Transverse colon (tissue), 4 donors: Measurements from ENCODE around the gene PCID2.

Source experiments
- POLR2A ChIP-seq: fragments of 450-650 bp; IDR thresholded peaks from one replicate; pipeline ENCODE4 v1.6.1; 2016; ENCODE audit warnings: antibody characterized with exemption, mild to moderate bottlenecking, moderate library complexity
- POLR2AphosphoS5 ChIP-seq, 3 donors: sonication (generic); formaldehyde crosslinking; IDR thresholded peaks; one replicate each; pipeline ENCODE4 v1.6.1; 2016; ENCODE audit warnings: antibody characterized with exemption in 3 of 3
- TF ChIP-seq, protein P1 (sequence below), 5 experiments: fragments of 200-600 bp in 3 of 5; fragments of 450-650 bp in 2 of 5; sonication (generic) in 3 of 5; IDR thresholded peaks; 1 replicate in 2 of 5; 2 replicates in 3 of 5; pipeline ENCODE4 v1.5.1; 2016 to 2017; ENCODE audit warnings: antibody characterized with exemption in 5 of 5, inconsistent platforms in 3 of 5, mild to moderate bottlenecking in 2 of 5, moderate library complexity in 1 of 5

DNA sequence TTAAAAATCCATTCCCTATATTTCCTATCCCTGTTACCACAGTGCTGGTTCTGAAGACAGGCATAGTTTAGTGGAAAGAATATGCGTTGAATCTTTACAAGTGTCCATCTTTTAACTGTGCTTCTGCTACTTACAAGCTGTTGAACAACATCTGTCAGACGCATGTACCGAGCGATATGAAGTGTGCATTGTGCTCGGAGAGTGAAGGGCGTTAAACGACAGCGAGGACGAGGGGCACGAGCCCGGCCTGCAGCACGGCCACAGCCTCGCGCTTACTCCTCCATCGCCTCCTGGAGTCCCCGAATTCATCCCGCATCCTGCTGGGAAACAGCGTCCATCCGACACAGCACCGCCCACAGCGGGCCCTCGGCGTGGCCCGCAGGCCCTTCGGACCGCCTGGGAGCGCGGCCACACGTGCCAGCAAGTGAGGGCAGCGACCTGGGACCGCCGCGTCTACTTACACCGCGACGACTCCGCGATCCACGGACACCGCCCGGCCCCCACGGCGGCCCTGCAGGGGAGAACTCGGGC is 514 bp downstream of the PCID2 start:
- TF ChIP-seq, protein P1, sequence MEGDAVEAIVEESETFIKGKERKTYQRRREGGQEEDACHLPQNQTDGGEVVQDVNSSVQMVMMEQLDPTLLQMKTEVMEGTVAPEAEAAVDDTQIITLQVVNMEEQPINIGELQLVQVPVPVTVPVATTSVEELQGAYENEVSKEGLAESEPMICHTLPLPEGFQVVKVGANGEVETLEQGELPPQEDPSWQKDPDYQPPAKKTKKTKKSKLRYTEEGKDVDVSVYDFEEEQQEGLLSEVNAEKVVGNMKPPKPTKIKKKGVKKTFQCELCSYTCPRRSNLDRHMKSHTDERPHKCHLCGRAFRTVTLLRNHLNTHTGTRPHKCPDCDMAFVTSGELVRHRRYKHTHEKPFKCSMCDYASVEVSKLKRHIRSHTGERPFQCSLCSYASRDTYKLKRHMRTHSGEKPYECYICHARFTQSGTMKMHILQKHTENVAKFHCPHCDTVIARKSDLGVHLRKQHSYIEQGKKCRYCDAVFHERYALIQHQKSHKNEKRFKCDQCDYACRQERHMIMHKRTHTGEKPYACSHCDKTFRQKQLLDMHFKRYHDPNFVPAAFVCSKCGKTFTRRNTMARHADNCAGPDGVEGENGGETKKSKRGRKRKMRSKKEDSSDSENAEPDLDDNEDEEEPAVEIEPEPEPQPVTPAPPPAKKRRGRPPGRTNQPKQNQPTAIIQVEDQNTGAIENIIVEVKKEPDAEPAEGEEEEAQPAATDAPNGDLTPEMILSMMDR (IDR thresholded peaks at IDR 0.05), result no peak
- no peak for TF ChIP-seq POLR2A
- no peak for TF ChIP-seq POLR2AphosphoS5 (IDR thresholded peaks at IDR 0.05)
